Dermis microvascular lymphatic vessel endothelial cell (primary cell): ENCODE data around the gene LARP4B. TPM values are rescaled to one million over a fixed set of nuclear protein-coding genes. Genes with fewer than 3 reads are reported as not detected.
A peak's percentile ranks its signal among the peaks of the same experiment; 100 is the strongest.

ENCODE experiments used
- DNase-seq, 2 donors: peaks; one replicate each; pipeline versions ENCODE4 v3.0.0 to v3.0.0-alpha.2; 2010; ENCODE audit warnings: low read depth in 2 of 2
- total RNA-seq: library from RNA; depleted of rRNA; stranded (reverse); fragments of >200 nt; gene quantifications from 2 replicates; pipeline ENCODE4 v1.2.1, GENCODE V29; 2014

The LARP4B gene
- total RNA-seq, 1 donor from 2014 or later: 23.5 TPM

DNA sequence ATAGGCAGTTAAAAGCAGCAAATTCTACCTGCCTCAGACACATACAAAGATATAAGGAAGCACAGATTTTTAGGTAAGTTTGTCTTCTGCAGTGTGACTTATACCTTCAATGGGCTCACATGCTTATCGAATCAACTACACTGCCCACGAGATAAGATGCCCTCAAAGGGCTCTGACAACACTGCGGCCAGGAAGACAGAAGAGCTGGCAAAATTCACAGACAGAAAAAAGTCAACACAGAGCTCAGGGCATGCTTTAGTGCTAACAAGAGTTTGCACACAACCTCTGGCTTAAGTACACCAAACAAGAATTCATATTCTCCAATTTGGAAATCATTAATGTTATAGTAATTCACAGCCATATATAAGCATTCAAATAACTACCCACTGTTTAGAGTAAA is 62.3 kb downstream of the LARP4B start:
- no peak for DNase-seq

DNA sequence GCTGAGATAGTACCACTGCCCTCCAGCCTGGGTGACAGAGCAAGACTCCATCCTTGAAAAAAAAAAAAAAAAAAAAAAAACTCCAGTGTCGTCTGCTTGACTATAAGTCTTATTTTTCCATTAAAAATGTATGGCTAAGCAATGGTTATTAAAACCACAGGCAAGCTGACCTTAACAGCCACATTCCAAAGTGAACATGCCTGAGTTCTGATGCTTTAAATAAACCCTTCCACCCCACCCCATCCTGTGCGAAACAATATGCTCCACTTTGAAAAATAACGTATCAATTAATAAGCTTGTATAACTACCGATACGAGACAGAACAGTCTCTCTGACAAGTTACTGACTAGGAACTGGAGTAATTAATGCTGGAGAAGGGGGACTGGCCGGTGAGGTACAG is 63.7 kb downstream of the LARP4B start:
- DNase-seq: no peak

DNA sequence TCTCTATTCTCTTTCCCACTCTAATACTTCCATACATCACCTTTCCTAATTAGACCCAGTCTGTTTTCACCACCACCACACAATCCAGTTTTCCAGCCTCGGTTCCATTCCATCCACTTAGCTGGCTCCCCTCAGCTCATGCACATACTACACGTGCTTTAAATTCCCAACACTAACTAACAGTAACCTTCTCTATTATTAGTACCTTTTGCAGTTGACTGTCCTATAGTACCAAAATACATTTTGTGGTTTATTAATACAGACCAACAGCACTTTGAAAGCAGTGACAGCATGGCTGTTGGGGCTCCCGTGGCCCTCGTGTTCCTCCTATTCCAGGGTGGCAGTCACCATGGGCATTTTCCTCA is 64.9 kb downstream of the LARP4B start:
- no peak for DNase-seq

DNA sequence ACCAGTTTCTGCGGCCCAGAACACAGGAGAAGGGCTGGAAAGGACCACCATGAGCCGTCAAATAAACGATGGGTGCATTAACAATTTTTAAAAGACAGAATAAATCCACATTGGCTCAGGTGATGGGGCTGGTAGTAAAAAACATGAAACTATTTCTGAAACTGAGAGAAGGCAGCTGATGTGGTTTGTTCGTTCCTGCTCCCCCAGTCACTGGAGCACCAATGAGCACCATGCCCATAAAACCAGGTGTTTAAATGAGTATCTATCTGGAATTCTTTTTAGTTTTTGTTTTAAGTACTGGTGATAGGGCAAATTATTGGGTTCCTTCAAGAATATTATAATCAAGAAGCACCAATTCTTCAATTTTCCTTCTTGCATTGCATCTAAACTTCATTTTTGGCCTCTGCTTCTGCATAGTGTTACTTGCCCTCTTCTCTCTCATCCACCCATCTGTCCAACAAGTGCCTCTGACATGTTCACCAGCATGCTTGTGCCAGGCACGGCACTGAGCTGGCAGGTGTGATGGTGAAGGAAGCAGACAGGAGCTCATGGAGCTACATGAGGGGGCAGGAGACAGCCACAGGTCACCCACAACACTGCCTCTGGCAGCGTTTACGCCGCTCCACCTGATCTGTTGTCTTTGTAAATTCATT is 65.5 kb downstream of the LARP4B start:
- DNase-seq: no peak

DNA sequence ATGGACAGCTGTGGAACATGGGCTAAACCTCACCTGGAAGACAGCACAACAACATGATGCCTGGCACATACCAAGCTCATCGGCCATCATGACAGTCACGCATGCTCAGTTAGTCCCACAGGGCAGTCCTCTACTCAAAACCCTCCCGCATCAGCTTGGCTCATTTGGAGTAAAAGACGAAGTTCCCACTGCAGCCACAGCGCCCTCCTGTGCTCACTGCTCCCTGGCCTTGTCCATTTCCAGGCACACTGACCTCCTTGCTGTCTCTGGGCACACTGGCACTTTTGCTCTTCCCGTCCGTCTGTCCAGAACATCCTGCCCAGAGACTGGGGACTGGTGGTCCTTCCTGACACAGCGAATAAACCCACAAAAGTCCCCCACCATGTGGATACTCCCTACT is 66.2 kb downstream of the LARP4B start:
- DNase-seq: no peak

DNA sequence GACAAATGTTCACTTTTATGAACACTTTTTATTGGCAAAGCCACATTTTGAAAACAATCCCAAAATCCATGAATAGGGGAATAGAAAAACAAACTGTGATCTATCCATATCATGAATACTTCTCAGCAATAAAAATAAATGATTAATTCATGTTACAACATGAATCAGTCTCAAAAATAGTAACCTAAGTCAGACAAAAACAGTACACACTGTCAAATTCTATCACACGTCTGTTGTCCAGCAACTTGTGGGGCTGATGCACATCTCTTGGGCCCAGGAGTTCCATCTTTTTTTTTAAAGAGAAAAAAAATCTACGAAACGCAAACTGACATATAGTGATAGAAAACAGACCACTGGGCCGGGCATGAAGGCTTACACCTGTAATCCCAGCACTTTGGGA is 71.0 kb downstream of the LARP4B start:
- no peak for DNase-seq

DNA sequence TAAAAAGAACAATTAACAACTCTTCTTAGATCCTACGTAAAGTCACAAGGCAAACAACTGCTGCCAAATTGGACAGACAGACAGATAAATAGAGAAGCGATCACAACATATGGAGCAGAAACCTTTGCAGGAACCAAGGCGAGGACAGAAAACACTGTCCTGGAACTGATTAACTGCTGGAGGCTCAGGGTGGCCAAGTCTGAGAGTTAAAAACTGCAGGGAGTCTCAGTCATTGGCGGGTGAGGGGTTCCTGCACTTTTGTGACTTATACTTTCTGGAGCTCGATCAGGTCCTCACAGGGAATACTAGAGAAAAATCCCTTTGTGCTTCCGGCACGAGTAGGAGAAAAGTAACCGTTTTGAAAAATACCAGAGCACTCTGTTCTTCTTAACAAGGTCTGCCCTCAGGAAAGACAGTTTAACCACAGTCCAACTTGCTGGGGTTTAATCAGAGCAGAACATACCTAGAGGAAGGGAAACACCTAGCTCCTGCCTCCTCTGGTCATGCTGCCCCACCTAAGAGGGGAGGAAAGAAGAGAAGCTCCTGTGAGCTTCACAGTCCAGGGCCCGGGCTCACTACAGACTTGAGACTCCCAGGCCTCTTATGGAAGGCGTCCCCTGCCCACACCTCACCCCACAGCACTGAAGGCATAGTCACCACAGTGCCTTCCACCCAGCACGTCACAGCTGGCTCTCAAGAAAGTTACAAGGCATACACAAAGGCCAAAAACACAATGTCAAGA is 74.9 kb downstream of the LARP4B start:
- no peak for DNase-seq

DNA sequence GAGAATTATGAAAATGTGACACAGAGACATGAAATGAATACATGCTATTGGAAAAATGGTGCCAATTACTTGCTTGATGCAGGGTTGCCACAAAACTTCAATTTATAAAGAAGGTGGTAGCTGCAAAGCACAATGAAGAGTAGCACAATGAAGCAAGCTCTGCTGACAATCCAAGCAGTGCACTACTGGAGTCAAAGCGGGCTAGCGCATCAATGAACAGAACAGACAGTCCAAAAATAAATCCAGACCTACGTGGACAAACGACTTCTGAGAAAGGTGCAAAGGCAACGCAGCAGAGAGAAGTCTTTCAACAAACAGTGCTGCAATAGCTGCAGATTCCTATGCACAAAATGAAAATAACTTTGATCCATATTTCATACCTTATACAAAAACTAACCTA is 75.8 kb downstream of the LARP4B start:
- DNase-seq: no peak

DNA sequence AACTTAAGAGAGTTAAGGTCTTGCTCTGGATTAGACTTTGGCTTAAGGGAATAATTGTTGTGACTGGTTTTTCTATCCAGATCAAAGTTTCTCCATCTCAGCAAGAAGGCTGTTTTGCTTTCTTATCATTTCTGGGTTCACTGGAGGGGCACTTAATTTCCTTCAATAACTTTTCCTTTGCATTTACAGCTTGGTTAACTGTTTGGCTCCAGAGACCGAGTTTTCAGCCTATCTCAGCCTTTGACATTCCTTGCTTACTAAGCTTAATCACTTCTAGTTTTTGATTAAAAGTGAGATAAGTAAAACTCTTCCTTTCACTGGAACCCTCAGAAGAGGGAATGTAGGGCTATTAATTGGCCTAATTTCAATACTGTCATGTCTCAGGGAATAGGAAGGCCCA is 76.4 kb downstream of the LARP4B start:
- DNase-seq: no peak

DNA sequence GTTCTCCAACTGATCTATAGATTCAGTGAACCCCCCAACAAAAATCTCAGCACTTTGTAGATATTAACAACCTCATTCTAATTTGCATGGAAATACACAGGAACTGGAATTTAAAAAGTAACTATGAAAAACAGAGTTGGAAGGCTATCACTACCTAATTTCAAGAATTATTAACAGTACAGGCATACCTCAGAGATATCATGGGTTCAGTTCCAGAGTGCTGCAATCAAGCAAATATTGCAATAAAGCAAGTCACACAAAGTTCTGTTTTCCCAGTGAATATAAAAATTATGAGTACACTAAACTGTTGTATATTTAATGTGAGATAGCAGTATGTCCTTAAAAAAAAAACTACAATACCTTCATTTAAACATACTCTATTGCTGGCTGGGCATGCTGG is 78.5 kb downstream of the LARP4B start:
- DNase-seq: no peak

DNA sequence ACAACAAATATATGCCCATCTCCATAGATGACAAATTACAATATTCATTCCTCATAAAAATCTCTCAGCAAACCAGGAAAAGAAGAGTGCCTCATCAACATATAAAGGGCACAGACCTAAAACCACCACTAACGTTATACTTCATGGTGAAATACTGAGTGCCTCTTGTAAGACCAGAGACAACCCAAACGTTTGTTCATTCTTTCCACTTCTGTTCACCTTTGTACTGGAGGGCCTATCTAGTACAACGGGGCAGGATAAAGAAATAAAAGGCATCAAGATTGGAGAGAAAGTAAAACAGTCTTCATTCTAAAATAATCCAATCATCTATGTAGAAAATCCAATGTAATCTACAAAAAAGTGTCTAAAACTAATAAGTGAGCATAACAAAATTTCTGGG is 79.1 kb downstream of the LARP4B start:
- no peak for DNase-seq

DNA sequence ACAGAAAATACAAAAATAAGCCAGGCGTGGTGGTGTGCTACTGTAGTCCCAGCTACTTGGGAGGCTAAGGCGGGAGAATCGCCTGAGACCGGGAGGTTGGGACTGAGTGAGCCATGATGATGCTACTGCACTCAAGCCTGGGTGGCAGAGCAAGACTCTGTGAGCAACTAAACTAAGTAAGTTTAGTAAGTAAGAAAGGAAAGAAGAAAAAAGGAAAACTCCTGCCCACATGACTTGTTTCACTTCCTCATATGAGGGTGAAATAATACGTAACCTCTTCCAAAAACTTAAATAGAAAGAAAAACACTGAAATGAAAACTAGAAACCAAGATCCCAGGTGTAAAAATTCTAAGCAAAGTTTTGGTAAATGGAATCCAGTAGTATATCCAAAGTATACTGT is 79.6 kb downstream of the LARP4B start:
- no peak for DNase-seq

DNA sequence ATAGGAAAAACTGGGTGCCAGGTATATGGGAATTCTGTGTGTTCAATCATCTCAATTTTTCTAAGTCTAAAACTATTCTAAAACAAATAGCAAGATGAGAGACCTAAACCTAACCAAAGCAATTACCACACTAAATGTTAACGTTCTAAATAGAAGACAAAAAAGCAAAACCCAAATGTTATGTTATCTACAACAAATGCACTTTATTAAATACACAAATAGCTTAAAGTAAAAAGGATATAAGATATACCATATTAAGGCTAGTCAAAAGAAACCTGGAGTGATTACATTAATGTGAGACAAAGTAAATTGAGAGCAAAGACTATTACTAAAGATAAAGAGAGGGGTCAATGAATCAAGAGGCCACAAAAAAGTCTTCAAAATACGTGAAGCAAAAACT is 81.4 kb downstream of the LARP4B start:
- DNase-seq: no peak

DNA sequence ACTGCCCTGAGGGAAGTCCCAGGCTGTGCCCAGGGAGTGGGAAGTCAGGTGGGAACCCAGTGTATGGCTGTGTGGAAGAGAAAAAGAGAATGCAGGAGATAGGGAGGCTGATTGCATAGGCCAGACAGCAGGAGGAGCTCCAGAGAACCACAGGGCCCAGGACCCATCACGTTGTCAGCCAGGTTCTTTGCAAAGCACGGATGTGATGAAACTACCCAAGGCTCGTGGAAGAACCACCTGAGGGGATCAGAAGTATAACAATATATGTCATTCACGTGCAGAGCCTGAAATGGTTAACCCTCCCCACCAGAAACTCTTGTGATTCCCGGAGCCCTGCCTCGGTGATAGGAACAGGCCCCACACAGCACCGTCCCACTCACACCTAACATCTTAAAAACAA is 83.6 kb downstream of the LARP4B start:
- DNase-seq: no peak

DNA sequence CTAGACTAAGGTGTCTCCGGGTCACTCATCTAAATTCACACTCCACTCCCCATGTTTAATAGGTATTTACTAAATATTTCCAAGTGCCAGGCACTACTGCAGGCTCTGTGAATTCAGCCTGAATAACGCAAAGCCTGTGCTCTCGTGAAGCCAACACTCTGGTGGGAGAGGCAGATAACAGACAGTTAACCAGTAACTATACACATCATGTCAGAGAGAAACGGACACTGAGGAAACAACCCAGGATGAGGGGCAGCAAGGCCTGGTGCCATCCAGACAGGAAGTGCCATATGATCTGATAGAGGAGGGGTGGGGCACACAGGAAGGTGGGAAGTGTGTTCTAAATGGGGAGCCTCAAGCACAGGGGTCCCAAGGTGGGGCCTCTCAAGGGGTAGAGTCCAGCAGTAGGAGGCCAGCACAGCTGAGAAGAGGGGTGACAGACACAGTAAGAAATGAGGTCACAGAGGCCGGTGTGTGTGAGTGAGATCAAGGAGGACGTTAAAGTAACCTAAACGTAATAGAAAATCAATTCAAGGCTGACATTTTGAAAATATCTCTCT is 85.3 kb downstream of the LARP4B start:
- DNase-seq: no peak

DNA sequence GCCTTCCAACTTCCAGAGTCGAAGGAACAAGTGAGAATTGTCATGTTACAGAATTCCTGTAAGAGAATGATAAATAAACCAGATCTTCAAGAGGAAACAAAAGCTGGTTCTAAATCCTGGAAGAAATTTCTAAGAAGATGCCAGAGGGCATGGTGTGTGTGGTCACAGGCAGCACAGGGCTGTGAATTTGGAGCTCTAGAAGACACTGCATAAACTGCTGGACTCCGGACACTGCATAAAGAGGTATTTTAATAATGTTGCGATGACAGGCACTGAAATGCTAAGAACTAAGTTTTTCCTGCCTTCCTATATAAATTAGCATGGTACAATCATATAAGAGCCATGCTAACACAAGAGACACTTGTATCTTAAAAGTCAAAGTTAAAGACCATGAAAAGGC is 86.0 kb downstream of the LARP4B start:
- DNase-seq: no peak

DNA sequence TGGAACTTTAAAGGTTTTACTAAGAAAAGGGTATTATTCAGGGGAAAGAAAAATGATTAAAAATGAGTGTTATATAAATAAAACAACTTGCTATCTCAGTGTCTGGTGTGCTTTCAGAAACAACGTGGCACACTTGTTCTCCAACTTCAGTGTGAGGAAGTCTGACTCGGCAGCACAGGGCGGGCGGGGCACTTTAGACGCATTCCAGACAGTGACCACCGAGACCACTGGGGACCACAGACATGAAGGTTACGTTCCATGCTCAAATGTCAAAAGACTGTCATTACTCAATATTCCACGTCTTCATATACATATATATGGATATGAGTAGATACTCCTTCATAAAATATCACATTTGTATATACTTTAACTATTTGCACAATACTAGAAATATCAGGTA is 87.0 kb downstream of the LARP4B start:
- peak in 1 of 2 donors; percentile 26 for DNase-seq

DNA sequence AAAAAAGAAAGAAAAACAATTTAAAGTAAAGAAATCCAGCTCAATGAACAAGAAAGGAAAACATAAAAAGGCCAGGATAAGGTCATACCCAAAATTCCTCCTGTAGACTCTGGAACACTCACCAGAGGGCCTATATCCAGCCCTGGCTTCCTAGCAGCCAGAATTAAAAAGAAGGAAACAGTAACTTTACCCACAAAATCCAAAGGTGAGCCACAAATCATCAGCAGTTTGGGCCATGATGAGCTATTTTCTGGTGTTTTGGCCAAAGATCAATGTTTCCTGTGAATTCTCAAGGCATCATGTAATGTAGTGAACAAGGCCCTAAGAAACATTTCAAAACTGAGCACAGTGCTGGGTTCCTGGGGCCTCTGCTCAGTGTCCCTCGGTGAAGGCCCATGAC is 87.8 kb downstream of the LARP4B start:
- DNase-seq: no peak

DNA sequence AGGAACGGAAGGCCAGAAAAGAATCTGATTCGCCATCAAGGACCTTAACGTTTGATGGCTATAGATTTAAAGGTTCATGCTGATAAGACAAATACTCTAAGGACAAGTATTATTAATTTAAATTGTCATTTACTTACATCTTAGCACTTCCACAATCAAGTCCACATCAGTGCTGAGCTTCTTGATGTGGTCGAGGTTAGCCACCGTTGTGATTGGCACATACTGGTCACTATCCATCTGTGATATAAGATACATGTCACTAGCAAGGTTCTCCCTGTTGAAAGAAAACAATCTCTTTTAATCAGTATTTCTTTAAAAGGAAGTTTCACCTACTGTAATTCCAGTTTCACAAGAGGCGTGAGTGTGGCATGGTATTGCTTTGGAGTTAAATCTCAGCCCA is 88.7 kb downstream of the LARP4B start:
- DNase-seq: no peak

DNA sequence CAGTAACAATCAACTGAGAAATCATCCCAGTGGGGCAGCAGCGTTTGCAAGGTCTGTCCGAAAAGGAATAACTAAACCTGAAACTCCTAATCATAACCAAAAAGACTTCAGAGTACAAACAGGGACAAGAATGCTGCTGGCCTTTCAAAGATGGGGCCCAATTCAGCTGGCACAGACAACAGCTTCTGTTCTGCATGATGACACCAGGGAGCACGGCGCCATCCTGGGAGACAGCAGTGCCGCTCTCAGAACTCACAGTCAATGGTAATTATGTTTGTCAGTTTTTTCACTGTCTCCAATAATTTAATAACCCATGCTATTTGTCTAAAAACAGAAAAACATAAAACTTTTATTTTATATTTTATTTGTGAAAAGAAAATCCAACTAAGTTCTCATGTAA is 90.0 kb downstream of the LARP4B start:
- DNase-seq: no peak

DNA sequence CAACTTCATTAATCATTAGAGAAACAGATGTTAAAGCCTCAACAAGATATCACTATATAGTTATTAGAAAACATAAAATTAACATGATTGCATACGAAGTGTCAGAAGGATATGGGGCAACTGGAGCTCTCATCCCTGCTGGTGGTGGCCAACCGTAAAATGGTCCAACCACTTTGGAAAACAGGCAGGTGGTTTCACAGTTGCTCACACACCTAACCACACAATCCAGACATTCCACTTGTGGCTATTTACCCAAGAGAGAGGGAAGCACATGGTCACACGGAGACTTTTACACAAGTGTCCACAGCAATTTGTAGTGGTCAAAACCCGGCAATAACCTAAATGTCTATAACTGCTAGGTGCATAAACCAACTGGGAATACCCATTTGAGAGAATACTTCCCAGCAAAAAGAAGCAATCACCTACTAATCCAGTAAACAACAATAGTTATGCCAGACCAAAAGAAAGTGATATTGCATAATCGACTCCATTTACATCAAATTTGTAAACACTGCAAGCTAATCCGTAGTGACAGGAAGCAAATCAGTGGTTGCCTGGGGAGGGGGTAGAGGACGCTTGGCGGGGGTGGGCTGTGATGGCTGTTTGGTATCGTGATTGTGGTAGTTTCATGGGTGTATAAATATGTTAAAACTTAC is 91.8 kb downstream of the LARP4B start:
- DNase-seq: no peak

DNA sequence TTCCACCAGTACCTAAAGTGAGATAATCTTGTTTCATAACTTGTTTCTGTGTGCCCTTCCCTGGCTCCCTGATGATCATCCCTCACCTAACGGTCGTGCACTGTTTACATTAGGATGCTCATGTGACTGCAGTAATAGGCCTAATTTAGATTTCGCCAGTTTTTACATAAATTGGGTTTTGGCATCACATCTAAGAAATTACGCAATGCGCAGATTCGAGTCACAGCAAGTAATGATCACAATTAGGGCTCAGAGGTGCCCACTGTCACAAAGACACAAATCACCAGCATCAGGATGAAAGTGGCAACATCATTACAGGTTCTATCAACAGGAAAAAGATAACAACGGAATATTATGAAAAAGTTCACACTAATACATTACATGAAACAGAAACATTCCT is 94.7 kb downstream of the LARP4B start:
- DNase-seq: no peak

DNA sequence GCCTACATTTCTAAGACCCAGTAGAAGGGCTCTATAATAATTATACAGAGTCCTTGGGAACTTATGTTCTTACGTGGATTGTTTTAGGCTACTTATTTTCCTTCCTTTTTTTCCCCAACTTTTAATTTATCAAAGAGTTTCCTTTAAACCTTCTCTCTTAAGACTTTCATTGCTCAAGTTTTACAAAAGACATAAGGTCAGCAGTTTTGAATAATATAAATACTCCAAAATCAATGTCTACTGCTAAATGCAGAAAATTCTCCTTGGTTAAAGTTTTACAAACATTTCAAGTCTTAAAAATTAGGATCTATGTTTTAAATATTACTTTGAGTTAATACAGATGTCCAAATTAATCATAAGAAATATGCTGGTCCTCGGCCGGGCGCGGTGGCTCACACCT is 97.0 kb downstream of the LARP4B start:
- DNase-seq: no peak
